ENCODE measurements around the gene SPINK8. TPM values are rescaled to one million over a fixed set of nuclear protein-coding genes. Genes with fewer than 3 reads are reported as not detected.
"Not testable (repeated sequence)": the region's sequence is repeated elsewhere in the genome, so short reads cannot be mapped to it uniquely, and the experiment has no call there.

Gene SPINK8
- total RNA-seq, 1 experiment from 2014 or later: not detected

- no peak for DNase-seq (ENCODE audit: low spot score)
Measured at GRCh38 chr3:48278884-48279559, 54.4 kb downstream of the SPINK8 start.

GRCh38 chr3:48276911-48277641 lies 56.4 kb downstream of the SPINK8 start:
- DNase-seq (ENCODE audit: low spot score): no peak

GRCh38 chr3:48275287-48276027 lies 58.0 kb downstream of the SPINK8 start:
- DNase-seq (ENCODE audit: low spot score): no peak

DNA sequence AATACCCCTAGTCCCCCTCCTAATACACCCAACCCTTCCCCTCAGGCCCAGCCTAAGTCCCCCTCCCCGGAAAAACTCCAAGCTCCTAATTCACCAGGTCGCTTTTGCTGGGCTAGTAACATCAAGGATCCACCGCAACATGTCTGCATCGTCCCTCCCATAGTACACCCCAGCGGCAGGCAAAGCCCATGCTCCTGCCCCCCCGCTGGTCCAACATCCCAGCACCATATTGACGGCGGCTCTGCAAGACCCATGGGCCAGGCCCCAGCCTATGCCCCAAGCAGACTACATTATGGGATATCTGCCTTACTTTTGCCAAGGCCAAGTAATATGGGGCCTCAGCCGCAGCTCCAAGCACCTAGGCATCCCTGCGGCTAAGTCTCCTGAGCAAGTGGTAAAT lies 59.0 kb downstream of the SPINK8 start:
- no peak for DNase-seq (ENCODE audit: low spot score)

DNA sequence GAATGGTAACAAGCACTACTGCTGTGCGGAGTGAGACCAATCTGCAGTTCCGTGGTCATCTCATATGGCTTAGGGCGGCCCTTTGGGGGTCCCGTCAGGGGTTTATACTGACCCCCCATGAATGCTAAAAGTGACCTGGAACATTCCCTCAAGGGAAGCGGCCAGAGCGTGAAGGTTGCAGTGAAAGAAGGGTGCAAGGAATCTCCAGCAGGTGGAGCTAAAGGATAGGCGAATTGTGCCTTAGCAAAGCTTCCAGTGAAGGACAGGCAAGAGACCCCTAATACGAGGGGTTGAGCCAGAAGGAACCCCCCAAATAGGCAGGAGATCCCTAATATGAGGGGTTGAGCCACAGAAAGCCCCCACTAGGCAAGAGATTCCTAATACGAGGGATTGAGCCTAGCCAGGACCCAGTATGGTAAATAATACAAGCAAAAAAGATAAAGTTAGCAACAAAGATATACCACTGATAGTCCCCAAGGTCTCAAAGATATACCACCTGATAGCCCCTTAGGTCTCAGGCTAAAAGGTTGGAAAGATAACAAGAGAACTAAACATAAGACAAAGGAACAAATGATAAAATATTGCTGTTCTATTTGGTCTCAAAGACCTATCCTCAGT lies 59.8 kb downstream of the SPINK8 start:
- peak; percentile 71 for DNase-seq (ENCODE audit: low spot score)

DNA sequence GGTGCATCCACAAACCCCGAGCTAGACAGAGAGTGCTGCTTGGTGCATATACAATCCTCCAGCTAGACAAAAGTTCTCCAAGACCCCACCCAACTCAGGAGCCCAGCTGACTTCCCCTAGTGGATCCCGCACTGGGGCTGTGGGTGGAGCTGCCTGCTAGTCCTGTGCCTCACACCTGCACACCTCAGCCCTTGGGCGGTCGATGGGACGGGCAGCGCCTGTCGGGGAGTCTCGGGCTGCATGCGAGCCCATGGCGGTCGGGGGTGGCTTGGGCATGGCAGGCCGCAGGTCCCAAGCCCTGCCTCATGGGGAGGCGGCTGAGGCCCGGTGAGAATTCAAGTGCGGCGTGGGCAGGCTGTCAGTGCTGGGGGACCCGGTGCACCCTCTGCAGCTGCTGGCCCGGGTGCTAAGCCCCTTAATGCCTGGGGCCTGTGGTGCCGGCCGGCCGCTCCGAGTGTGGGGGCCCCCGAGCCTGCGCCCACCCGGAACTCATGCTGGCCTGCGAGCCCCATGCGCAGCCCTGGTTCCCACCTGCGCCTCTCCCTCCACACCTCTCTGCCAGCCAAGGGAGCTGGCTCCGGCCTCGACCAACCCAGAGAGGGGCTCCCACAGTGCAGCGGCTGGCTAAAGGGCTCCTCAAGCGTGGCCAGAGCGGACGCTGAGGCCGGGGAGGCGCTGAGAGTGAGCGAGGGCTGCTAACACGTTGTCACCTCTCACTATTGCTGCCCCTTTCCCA lies 61.5 kb downstream of the SPINK8 start:
- DNase-seq (ENCODE audit: low spot score): no peak

GRCh38 chr3:48271223-48271622 lies 62.2 kb downstream of the SPINK8 start:
- not testable (repeated sequence) for DNase-seq (ENCODE audit: low spot score)

DNA sequence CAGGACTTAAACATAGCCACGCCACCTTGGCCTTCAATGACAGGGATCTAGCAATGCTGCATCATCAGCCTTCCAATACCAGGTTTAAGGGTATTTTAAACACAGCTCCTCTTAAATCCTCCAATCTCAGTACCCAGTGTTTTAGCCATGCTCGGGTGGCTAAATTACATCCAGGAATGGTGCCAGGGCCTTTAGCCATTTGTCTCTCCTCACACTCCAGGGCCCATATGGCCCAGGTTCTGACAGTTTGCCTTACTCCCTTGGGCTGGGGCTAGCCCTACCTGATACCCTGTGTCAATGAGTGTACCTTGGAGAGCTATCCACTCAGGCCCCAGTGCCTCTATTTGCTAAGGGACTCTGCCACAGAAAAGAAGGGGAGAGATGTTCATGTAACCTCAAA lies 63.2 kb downstream of the SPINK8 start:
- DNase-seq (ENCODE audit: low spot score): no peak

GRCh38 chr3:48269592-48269991 lies 63.9 kb downstream of the SPINK8 start:
- DNase-seq (ENCODE audit: low spot score): no peak

- peak; percentile 57 for DNase-seq (ENCODE audit: low spot score)
Measured at GRCh38 chr3:48268936-48269561, 64.4 kb downstream of the SPINK8 start.

GRCh38 chr3:48268381-48268935 lies 65.0 kb downstream of the SPINK8 start:
- DNase-seq (ENCODE audit: low spot score): peak; percentile 82

DNA sequence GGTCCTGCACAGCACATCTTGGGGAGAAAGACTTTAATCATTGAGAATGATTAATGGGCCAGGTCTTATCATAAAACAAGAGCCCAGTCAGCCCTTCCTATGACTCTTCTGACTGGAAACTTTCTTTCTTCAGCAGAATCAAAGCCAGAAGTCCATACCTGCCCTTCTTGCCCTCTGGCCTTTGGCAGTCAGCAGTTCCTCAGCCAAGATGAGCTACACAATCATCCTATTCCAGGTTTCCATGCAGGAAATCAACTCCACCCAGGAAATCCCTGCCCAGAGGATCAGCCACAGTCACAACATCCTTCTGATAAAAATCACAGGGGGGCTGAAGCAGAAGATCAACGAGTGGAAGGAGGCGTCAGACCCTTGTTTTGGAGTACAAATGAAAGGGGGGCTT lies 65.7 kb downstream of the SPINK8 start:
- DNase-seq (ENCODE audit: low spot score): peak; percentile 16

- no peak for DNase-seq (ENCODE audit: low spot score)
Measured at GRCh38 chr3:48258530-48258929, 74.9 kb downstream of the SPINK8 start.

Small RNAs within 50 kb of the gene (small RNA-seq; reads per million reads assigned to genes)
- not detected for gene MIR2115
- not detected for gene RF00019
- gene RN7SL321P: not detected

Other genes starting within 250 kb of the SPINK8 start
- gene CDC25A, start 145.2 kb downstream of the SPINK8 start, total RNA-seq (2014; rRNA removed; shearing (Covaris generic)): 16.3 and 33.6 TPM in 2 replicates
- gene CAMP, start 110.2 kb downstream of the SPINK8 start, total RNA-seq (2014; rRNA removed; shearing (Covaris generic)): not detected in 2 replicates
- 3.4 and 4.4 TPM in 2 replicates for gene ZNF589, start 92.6 kb downstream of the SPINK8 start, total RNA-seq (2014; rRNA removed; shearing (Covaris generic))
- gene NME6, start 32.3 kb downstream of the SPINK8 start, total RNA-seq (2014; rRNA removed; shearing (Covaris generic)): 18.1 and 37.3 TPM in 2 replicates
- not detected in 2 replicates for gene FBXW12, start 38.6 kb upstream of the SPINK8 start, total RNA-seq (2014; rRNA removed; shearing (Covaris generic))
- 194 and 209 TPM in 2 replicates for gene PLXNB1, start 96.4 kb upstream of the SPINK8 start, total RNA-seq (2014; rRNA removed; shearing (Covaris generic))
- gene CCDC51, start 106.5 kb upstream of the SPINK8 start, total RNA-seq (2014; rRNA removed; shearing (Covaris generic)): 19.1 and 24.3 TPM in 2 replicates
- 173 and 180 TPM in 2 replicates for gene TMA7, start 106.6 kb upstream of the SPINK8 start, total RNA-seq (2014; rRNA removed; shearing (Covaris generic))
- 6.7 and 7.7 TPM in 2 replicates for gene ATRIP, start 113.1 kb upstream of the SPINK8 start, total RNA-seq (2014; rRNA removed; shearing (Covaris generic))
- gene SHISA5, start 170.5 kb upstream of the SPINK8 start, total RNA-seq (2014; rRNA removed; shearing (Covaris generic)): 83.6 and 85.4 TPM in 2 replicates
- 2.0 and 5.0 TPM in 2 replicates for gene PFKFB4, start 223.1 kb upstream of the SPINK8 start, total RNA-seq (2014; rRNA removed; shearing (Covaris generic))
- gene UCN2, start 230.1 kb upstream of the SPINK8 start, total RNA-seq (2014; rRNA removed; shearing (Covaris generic)): not detected in 2 replicates

Measured in HT-29 (cell line).